GM21528 (cell line): ENCODE measurements around the gene SNTG2.
"Not testable (repeated sequence)": the region's sequence is repeated elsewhere in the genome, so short reads cannot be mapped to it uniquely, and the experiment has no call there.

Experiments used
- ATAC-seq: cut with Tn5 transposase; IDR thresholded peaks from one replicate; pipeline ENCODE4 v1.9.1; 2021; ENCODE audit warnings: mild to moderate bottlenecking, moderate library complexity; ENCODE audit not compliant: unreplicated experiment, low FRiP score

SNTG2 gene

GRCh38 chr2:1132328-1132969 lies 181.8 kb downstream of the SNTG2 start:
- no peak for ATAC-seq

DNA sequence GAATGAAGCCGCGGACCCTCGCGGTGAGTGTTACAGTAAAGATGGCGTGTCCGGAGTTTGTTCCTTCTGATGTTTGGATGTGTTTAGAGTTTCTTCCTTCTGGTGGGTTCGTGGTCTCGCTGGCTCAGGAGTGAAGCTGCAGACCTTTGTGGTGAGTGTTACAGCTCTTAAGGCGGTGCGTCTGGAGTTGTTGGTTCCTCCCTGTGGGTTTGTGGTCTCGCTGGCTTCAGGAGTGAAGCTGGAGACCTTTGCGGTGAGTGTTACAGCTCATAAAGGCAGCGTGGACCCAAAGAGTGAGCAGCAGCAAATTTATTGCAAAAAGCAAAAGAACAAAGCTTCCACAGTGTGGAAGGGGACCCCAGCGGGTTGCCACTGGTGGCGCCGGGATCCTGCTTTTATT lies 183.2 kb downstream of the SNTG2 start:
- not testable (repeated sequence) for ATAC-seq

GRCh38 chr2:1134629-1135028 lies 184.0 kb downstream of the SNTG2 start:
- ATAC-seq: no peak

- no peak for ATAC-seq
Observed at GRCh38 chr2:1136067-1136466, 185.4 kb downstream of the SNTG2 start.

DNA sequence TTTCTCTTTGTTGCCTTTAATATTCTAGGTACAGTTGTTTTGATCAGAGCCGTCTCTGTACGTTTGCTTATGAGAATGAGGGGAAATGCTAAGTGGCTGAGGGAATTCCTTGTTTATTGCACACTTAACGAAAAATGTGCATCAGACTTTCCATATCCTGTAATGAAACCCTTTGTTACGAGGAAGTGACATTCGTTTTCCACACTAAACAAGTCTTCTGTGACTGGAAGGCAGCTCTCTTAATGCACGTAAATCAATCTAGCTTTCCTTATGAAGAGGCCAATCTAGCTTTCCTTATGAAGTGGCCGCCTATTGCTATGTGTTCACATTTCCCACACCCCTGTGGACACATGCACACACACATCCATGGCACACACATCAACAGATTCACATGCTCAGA lies 186.2 kb downstream of the SNTG2 start:
- no peak for ATAC-seq

GRCh38 chr2:1137264-1137663 lies 186.6 kb downstream of the SNTG2 start:
- ATAC-seq: no peak

DNA sequence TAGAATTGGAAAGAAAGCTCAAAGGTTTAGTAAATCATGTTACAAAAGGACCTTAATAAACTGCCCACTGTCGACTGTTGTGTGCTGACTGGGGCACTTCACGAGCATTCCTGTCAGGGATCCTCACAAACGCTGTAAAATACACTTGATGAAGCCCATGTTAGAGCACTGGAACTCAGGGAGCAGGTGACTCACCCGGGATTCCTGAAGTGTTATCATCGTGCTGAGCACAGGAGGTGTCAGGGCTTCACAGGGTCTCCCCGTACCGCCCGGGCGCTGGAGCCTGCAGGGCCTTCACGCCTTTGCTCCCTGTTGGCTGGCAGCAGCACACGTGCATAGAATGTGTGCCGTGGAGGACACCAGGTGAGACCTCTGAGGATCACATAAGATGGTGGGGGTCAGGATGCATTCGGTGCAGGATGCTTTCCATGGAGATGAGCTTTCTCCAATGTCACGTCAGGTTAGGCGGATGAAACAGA lies 187.3 kb downstream of the SNTG2 start:
- no peak for ATAC-seq

GRCh38 chr2:1140389-1141003 lies 189.8 kb downstream of the SNTG2 start:
- ATAC-seq: no peak

DNA sequence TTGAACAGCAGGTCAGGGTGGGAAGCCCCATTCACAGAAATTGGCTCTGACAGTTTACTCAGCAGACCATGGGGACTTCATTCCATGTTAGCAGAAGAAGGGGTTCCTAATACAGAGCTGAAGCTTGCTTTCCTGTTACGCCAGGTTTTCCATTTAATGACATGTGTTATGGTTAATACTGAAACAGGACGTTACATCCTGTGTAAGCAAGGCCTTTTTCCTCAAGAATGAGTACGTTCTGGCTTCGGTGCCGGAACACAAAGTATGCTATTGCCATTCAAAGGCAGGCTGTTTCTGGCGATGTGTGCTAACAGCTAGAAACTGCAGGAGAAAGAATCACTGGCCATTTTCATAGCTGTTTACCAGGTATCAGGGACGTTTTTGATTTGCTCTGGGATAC lies 190.4 kb downstream of the SNTG2 start:
- no peak for ATAC-seq

- no peak for ATAC-seq
Observed at GRCh38 chr2:1143129-1143528, 192.5 kb downstream of the SNTG2 start.

- ATAC-seq: no peak
Observed at GRCh38 chr2:1147873-1148612, 197.4 kb downstream of the SNTG2 start.

DNA sequence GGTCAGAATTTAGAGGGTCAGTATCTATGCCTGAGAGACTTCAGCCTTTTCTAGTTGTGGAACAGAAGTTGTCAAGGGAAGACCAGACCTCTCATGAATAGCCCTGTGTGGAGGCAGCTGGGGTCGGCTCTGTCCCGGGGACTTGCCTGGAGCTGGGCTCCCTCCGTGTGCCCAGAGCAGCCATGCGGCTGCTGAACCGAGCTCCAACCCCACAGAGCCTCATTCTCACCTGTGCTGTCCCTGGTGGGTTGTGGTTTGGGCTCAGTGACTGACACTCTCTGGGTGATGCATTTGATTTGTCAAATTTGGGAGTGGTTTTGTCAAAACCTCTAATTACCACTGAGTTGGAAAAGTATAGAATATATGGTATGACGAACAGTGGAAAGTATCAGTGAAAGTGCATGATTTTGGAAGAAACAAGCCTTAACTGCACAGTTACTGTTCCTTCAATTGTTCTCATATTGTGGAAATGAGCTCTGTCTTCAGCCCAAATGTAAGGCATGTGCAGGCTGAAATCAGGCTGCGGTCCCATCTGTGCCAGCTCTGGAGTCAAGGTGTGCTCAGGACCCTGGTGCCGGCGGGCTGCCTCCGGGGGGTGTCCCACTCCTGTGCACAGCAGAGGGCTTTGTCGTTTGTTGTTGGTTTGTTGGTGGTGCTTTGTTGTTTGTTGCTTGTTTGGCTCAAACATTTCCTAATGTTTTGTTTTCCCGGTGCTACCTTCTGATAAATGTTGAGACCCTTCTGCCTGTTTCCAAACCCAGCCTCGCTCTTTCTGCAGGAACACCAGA lies 200.3 kb downstream of the SNTG2 start:
- no peak for ATAC-seq

DNA sequence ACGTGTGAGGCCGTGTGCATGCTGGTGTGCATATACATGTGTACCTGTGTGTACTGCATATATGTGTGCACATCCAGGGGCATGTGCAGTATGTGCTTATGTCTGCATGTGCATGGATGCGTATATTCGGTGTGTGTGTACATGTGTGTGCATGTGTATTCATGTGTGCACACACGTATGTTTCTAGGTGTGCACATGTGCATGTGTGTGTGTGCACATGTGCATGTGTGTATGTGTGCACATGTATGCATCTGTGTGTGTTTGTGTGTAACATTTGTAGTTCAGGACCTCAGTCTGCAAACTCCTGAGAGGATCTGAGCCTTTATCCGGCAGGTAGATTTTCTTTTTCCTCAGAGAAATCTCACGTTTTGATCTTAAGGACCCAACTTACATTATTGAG lies 201.7 kb downstream of the SNTG2 start:
- no peak for ATAC-seq

GRCh38 chr2:1153920-1154319 lies 203.3 kb downstream of the SNTG2 start:
- no peak for ATAC-seq

- ATAC-seq: no peak
Observed at GRCh38 chr2:1154710-1155594, 204.3 kb downstream of the SNTG2 start.

GRCh38 chr2:1156059-1156458 lies 205.4 kb downstream of the SNTG2 start:
- no peak for ATAC-seq

DNA sequence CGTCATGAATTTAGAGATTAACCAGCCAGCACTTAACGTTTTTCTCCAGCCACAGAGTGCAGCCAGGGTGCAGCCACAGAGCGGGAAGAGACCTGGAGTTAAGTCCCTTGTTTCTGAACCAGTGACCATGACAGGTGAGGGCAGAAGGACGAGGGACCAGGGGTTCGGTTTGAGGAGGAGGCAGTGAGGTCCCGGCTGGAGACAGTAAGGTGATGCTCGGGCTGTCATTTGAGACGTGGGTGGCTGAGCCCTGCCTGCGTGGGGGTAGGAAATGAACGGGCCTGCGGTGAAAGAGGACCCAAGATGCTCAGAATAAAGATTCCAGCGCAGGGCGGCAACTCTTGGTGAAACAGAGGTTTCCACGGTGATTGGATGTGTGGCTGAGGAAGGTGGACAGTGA lies 205.9 kb downstream of the SNTG2 start:
- no peak for ATAC-seq

- ATAC-seq: no peak
Observed at GRCh38 chr2:1157107-1157506, 206.5 kb downstream of the SNTG2 start.

DNA sequence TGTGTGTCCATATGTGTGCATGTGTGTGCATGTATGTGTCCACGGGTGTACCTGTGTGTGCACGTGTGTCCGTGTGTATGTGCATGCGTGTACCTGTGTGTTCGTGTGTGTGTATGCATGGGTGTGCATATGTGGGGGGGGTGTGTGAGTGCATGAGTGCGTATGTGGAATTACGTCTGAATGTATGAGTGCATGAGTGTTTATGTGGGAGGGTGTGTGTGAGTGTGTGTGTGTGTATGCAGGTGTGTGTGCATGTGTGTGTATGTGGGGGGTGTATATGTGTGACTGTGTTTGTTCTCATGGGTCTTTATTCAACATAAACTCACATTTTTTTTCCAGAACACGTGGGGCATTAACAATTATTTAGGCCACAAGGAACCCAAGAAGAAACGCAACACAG lies 208.4 kb downstream of the SNTG2 start:
- ATAC-seq: no peak

DNA sequence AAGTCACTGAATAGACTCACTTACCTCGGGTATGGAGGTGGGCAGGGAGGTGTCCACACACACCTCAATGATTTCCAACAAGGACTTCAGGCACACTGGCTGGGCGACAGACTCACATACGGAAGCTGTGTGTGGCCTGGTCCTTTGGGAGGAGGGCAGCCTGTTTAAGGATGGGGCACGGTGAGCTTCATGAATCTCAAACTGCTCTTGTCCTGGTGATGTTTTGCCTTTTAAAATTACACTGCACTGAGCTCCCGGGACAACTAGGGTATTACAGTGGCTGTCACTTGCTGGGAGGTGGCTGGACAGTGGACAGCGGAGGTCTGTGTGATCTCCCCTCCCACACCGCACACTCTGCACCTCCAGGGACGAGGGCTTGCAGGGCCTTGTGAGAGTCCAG lies 211.6 kb downstream of the SNTG2 start:
- no peak for ATAC-seq
